Endothelial cell of umbilical vein (primary cell): Measurements from ENCODE around the gene CELF2. TPM values are rescaled to one million over a fixed set of nuclear protein-coding genes. Genes with fewer than 3 reads are reported as not detected.

ENCODE experiments used
- BruUV-seq: library from RNA; stranded (reverse); fragments of 400-500 nt; replicated peaks from 2 replicates; lab custom pipeline; 2021; lab: Mats Ljungman, UMichigan
- CTCF ChIA-PET: fragments of 300-600, 350-600 bp; sonication (Branson Sonifier 250); formaldehyde crosslinking; loops from one replicate; lab custom pipeline; 2021; ENCODE audit warnings: antibody characterized with exemption, inconsistent platforms; lab: Charles Lee
- POLR2A ChIA-PET: fragments of 300-600, 350-600 bp; sonication (Branson Sonifier 250); formaldehyde crosslinking; loops from one replicate; lab custom pipeline; 2021; ENCODE audit warnings: antibody characterized with exemption, inconsistent platforms; lab: Charles Lee
- DNase-seq: peaks from one replicate; pipeline ENCODE4 v3.0.0-alpha.2; 2011; ENCODE audit warnings: low read depth, low spot score
- FAIRE-seq: peaks from 2 replicates; lab custom pipeline; 2011; peaks lifted over from hg19 to GRCh38; lab: Jason Lieb, UNC
- H2AFZ ChIP-seq: 2 replicates; pipeline ENCODE4 v1.6.0; 2012; ENCODE audit warnings: low read depth, low read length, control low read depth, inconsistent platforms
- H3K27ac ChIP-seq: 2 replicates; pipeline ENCODE4 v1.5.1; 2011; ENCODE audit warnings: low read depth, mild to moderate bottlenecking, control low read depth, low read length, moderate library complexity; ENCODE audit not compliant: insufficient read depth
- H3K27me3 ChIP-seq, 2 experiments: 2 replicates each; pipeline versions ENCODE4 v1.6.0 to v1.6.1; 2011; ENCODE audit warnings: low read length in 2 of 2, mixed read lengths in 1 of 2; ENCODE audit not compliant: control insufficient read depth in 2 of 2, insufficient read depth in 2 of 2
- H3K36me3 ChIP-seq, 2 experiments: 2 replicates in 1 of 2; 3 replicates in 1 of 2; pipeline ENCODE4 v1.5.1; 2011; ENCODE audit warnings: low read length in 2 of 2, mild to moderate bottlenecking in 1 of 2, moderate library complexity in 1 of 2; ENCODE audit not compliant: control insufficient read depth in 2 of 2, insufficient read depth in 2 of 2; ENCODE audit errors: extremely low read depth in 1 of 2
- H3K4me1 ChIP-seq: 3 replicates; pipeline ENCODE4 v1.5.1; 2011; ENCODE audit warnings: mild to moderate bottlenecking, low read length; ENCODE audit not compliant: control insufficient read depth, insufficient read depth; ENCODE audit errors: extremely low read depth
- H3K4me2 ChIP-seq: 2 replicates; pipeline ENCODE4 v1.6.1; 2011; ENCODE audit warnings: low read length, control low read depth, mixed read lengths; ENCODE audit not compliant: insufficient read depth
- H3K4me3 ChIP-seq, 3 experiments: fragments of 200-600 bp in 1 of 3; sonication (generic), shearing (Covaris generic) in 1 of 3; replicated peaks in 1 of 3; 2 replicates each; pipeline ENCODE4 v1.5.1; 2011 to 2016; ENCODE audit warnings: control low read depth in 3 of 3, low read length in 3 of 3, mild to moderate bottlenecking in 2 of 3, inconsistent platforms in 1 of 3, low read depth in 1 of 3, moderate library complexity in 1 of 3; ENCODE audit not compliant: insufficient read depth in 1 of 3
- H3K79me2 ChIP-seq: 2 replicates; pipeline ENCODE4 v1.6.0; 2012; ENCODE audit warnings: low read length, inconsistent platforms; ENCODE audit not compliant: control insufficient read depth, insufficient read depth
- H3K9ac ChIP-seq: replicated peaks from 2 replicates; pipeline ENCODE3; 2011; ENCODE audit warnings: low read length, control low read depth; ENCODE audit not compliant: insufficient read depth; ENCODE audit errors: extremely low read depth
- H3K9me1 ChIP-seq: replicated peaks from 3 replicates; pipeline ENCODE4 v1.6.0; 2011; ENCODE audit warnings: mild to moderate bottlenecking, low read length; ENCODE audit not compliant: control insufficient read depth, insufficient read depth; ENCODE audit errors: extremely low read depth
- H3K9me3 ChIP-seq: replicated peaks from 2 replicates; pipeline ENCODE4 v1.5.1; 2012; ENCODE audit warnings: low read length, inconsistent platforms; ENCODE audit not compliant: control insufficient read depth, insufficient read depth
- H4K20me1 ChIP-seq: replicated peaks from 2 replicates; pipeline ENCODE3; 2011; ENCODE audit warnings: mild to moderate bottlenecking, low read length; ENCODE audit not compliant: control insufficient read depth, insufficient read depth; ENCODE audit errors: extremely low read depth
- CTCF ChIP-seq, 2 donors: IDR thresholded peaks; 1 replicate in 1 of 2; 2 replicates in 1 of 2; pipeline ENCODE4 v1.5.1; 2011; ENCODE audit warnings: low read length in 2 of 2, mild to moderate bottlenecking in 2 of 2, moderate library complexity in 2 of 2, control low read depth in 1 of 2, inconsistent platforms in 1 of 2, low read depth in 1 of 2; ENCODE audit not compliant: insufficient read depth in 1 of 2; ENCODE audit errors: extremely low read depth in 1 of 2
- EZH2 ChIP-seq: IDR thresholded peaks from 2 replicates; pipeline ENCODE4 v1.6.1; 2012; ENCODE audit warnings: borderline replicate concordance, low read depth, mild to moderate bottlenecking, moderate library complexity, low read length, inconsistent platforms; ENCODE audit not compliant: severe bottlenecking
- FOS ChIP-seq: IDR thresholded peaks from 2 replicates; pipeline ENCODE4 v1.6.1; 2011; ENCODE audit warnings: mild to moderate bottlenecking, low read length, moderate library complexity, borderline replicate concordance; ENCODE audit not compliant: insufficient read depth
- GATA2 ChIP-seq: IDR thresholded peaks from 2 replicates; pipeline ENCODE4 v1.7.0; 2011; ENCODE audit warnings: low read depth, mild to moderate bottlenecking, moderate library complexity, mixed read lengths, low read length; ENCODE audit not compliant: insufficient read length, insufficient read depth
- JUN ChIP-seq: IDR thresholded peaks from 2 replicates; pipeline ENCODE4 v1.6.1; 2011; ENCODE audit warnings: borderline replicate concordance, low read depth; ENCODE audit not compliant: insufficient read length, insufficient read depth
- POLR2A ChIP-seq: IDR thresholded peaks from 2 replicates; pipeline ENCODE4 v1.6.1; 2012; ENCODE audit warnings: low read depth, mild to moderate bottlenecking, control low read depth, low read length
- POLR2AphosphoS5 ChIP-seq: IDR thresholded peaks from 2 replicates; pipeline ENCODE4 v1.6.1; 2012; ENCODE audit warnings: low read depth, mild to moderate bottlenecking, control low read depth, low read length, moderate library complexity; ENCODE audit not compliant: insufficient read depth
- dilution Hi-C: fragments of 300-500 bp; cut with MboI; formaldehyde crosslinking; loops from one replicate; pipeline ENCODE4 v1.15.0; 2019; ENCODE audit warnings: low sequenced_read_pairs; ENCODE audit not compliant: extremely low pct_ligation_motif_present
- intact Hi-C: fragments of 100-400 bp; cut with micrococcal nuclease; formaldehyde crosslinking; loops from one replicate; pipeline ENCODE4 v1.10.0; 2022
- polyA plus RNA-seq, 4 experiments: library from polyadenylated mRNA; depleted of rRNA in 3 of 4; stranded (reverse) in 3 of 4; unstranded in 1 of 4; fragments of >200 nt; gene quantifications; 2 replicates each; pipeline versions ENCODE4 v1.2.1 to v1.2.3, GENCODE V29; 2011 to 2012; ENCODE audit warnings: missing spikeins in 1 of 4
- total RNA-seq: library from RNA; stranded (reverse); gene quantifications from 2 replicates; pipeline ENCODE4 v1.2.3, GENCODE V29; 2021

CELF2 gene
- total and polyA plus RNA-seq, 2 donors (not counting 3 experiments of a cell fraction or from before 2014, with no cell fraction given), result 21.6 to 42.6 TPM

- ChIA-PET CTCF (no interaction called here), POLR2A (no interaction called here)
- Histone ChIP-seq H3K27ac (no peak overlapping the region), H3K9me3 (no peaks in the 10 kb centered on the region), H2AFZ (no peak overlapping the region), H3K4me3 (no peak overlapping the region), H3K27me3 (no peaks in the 10 kb centered on the region), H3K4me2 (no peak overlapping the region), H3K9me1 (no peaks in the 10 kb centered on the region), H3K4me1 (no peaks in the 10 kb centered on the region), H3K79me2 (no peaks in the 10 kb centered on the region), H4K20me1 (no peaks in the 10 kb centered on the region), H3K9ac (no peak overlapping the region), H3K36me3 (peaks cover 0 to 1% of the 10 kb centered on the region in 2 experiments)
- TF ChIP-seq GATA2, result no peak
- no peak for TF ChIP-seq POLR2A
- no peak for TF ChIP-seq CTCF (IDR thresholded peaks at IDR 0.05; ENCODE audit: extremely low read depth in 1 of 2, insufficient read depth in 1 of 2, low read depth in 1 of 2, low read length in 2 of 2)
- no peak for TF ChIP-seq EZH2
- no peak for TF ChIP-seq POLR2AphosphoS5
- TF ChIP-seq FOS, result no peak
- TF ChIP-seq JUN, result no peak
- DNase-seq (no peak), FAIRE-seq (no peak)
- intact Hi-C loops, result no loop called here
- dilution Hi-C loops, result no loop called here
- BruUV-seq, result no TSS peak
Observed at GRCh38 chr10:11280187-11280932, 262.7 kb downstream of the CELF2 start.
